H1 (cell line): Measurements from ENCODE around the gene TEX29.

ENCODE experiments used
- FOSL1 ChIP-seq: IDR thresholded peaks from 2 replicates; pipeline ENCODE4 v1.6.1; 2011; ENCODE audit warnings: mild to moderate bottlenecking, low read depth, low read length, moderate library complexity; ENCODE audit not compliant: insufficient read depth
- KDM1A ChIP-seq: fragments of 200-600, 300-600 bp; sonication (generic); IDR thresholded peaks from 2 replicates; pipeline ENCODE4 v1.7.1; 2016; ENCODE audit warnings: mild to moderate bottlenecking, low read length, borderline replicate concordance
- POLR2AphosphoS5 ChIP-seq: IDR thresholded peaks from 2 replicates; pipeline ENCODE4 v1.6.1; 2011; ENCODE audit warnings: low read depth, low read length
- SIN3A ChIP-seq, 2 experiments: IDR thresholded peaks in 1 of 2; conservative IDR thresholded peaks in 1 of 2; 2 replicates each; pipeline ENCODE4 v1.6.1; 2011 to 2012; ENCODE audit warnings: low read length in 2 of 2, improper control_type of control experiment in 1 of 2, low read depth in 1 of 2, mild to moderate bottlenecking in 1 of 2
- SRF ChIP-seq: IDR thresholded peaks from 2 replicates; pipeline ENCODE4 v1.6.1; 2011; ENCODE audit warnings: mild to moderate bottlenecking, low read depth, low read length, moderate library complexity
- TAF1 ChIP-seq: IDR thresholded peaks from 2 replicates; pipeline ENCODE4 v1.6.1; 2011; ENCODE audit warnings: mild to moderate bottlenecking, low read depth, low read length
- TBP ChIP-seq: IDR thresholded peaks from 2 replicates; pipeline ENCODE4 v1.6.1; 2011; ENCODE audit warnings: low read depth, low read length, improper control_type of control experiment
- TCF12 ChIP-seq: IDR thresholded peaks from 2 replicates; pipeline ENCODE4 v1.6.1; 2011; ENCODE audit warnings: low read depth, mild to moderate bottlenecking, low read length
- YY1 ChIP-seq: IDR thresholded peaks from 2 replicates; pipeline ENCODE4 v1.6.1; 2011; ENCODE audit warnings: low read depth, mild to moderate bottlenecking, low read length
- TF ChIP-seq, protein P1 (sequence below), 3 experiments: IDR thresholded peaks; 1 replicate in 2 of 3; 2 replicates in 1 of 3; pipeline versions ENCODE4 v1.5.1 to v1.6.1; 2011; ENCODE audit warnings: low read length in 3 of 3, mild to moderate bottlenecking in 3 of 3, inconsistent platforms in 2 of 3, low read depth in 1 of 3, moderate library complexity in 1 of 3; ENCODE audit not compliant: insufficient read depth in 1 of 3; ENCODE audit errors: control extremely low read depth in 1 of 3

DNA sequence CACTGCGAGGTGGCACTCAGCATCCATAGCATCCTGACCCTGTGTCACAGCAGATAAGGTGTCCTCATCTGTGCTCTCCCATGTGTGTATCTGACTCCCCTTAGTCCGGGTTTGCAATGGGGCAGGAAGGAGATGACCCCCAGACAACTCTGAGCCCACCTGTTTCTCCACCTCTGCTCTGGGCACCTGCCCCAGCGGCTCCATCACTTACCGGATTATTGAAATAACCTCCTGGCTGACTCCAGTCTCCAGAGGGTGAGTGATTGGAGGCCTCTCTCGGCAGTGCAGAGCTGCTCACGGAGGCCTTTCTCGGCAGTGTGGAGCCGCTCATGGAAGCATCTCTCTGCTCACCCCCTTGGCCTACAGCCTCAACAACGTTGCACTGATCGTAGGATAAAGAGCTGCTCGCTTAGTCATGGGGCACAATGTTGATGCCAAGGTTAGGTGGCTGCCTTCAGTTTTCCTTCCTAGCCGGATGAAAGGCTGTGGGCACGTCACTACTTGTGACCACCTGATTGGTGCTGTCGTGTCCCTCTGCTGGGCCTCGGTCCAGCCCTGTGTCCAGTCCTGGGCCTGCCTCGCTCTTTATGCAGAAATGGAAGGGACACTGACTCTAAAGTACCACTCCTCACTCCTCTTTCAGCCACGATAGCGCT lies 67.6 kb downstream of the TEX29 start:
- no peak for TF ChIP-seq SIN3A (conservative IDR thresholded peaks at IDR 0.05 in 1 of 2, IDR thresholded peaks at IDR 0.05 in 1 of 2; ENCODE audit: low read depth in 1 of 2, low read length in 2 of 2)
- TF ChIP-seq POLR2AphosphoS5 = no peak
- TF ChIP-seq TBP = no peak
- TF ChIP-seq, protein P1, sequence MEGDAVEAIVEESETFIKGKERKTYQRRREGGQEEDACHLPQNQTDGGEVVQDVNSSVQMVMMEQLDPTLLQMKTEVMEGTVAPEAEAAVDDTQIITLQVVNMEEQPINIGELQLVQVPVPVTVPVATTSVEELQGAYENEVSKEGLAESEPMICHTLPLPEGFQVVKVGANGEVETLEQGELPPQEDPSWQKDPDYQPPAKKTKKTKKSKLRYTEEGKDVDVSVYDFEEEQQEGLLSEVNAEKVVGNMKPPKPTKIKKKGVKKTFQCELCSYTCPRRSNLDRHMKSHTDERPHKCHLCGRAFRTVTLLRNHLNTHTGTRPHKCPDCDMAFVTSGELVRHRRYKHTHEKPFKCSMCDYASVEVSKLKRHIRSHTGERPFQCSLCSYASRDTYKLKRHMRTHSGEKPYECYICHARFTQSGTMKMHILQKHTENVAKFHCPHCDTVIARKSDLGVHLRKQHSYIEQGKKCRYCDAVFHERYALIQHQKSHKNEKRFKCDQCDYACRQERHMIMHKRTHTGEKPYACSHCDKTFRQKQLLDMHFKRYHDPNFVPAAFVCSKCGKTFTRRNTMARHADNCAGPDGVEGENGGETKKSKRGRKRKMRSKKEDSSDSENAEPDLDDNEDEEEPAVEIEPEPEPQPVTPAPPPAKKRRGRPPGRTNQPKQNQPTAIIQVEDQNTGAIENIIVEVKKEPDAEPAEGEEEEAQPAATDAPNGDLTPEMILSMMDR (IDR thresholded peaks at IDR 0.05; ENCODE audit: control extremely low read depth in 1 of 3, insufficient read depth in 1 of 3, low read depth in 1 of 3, low read length in 3 of 3) = no peak
- TF ChIP-seq TAF1 = no peak
- TF ChIP-seq YY1 = no peak
- no peak for TF ChIP-seq SRF
- no peak for TF ChIP-seq FOSL1
- no peak for TF ChIP-seq KDM1A
- no peak for TF ChIP-seq TCF12
